Aorta (tissue), 5 donors: Measurements from ENCODE around the gene LAMA4. TPM values are rescaled to one million over a fixed set of nuclear protein-coding genes. Genes with fewer than 3 reads are reported as not detected.
"Not testable (repeated sequence)": the region's sequence is repeated elsewhere in the genome, so short reads cannot be mapped to it uniquely, and the experiment has no call there.

Experiments
- ATAC-seq: fragments of 200-7000 bp; cut with Tn5 transposase; one replicate; pipeline ENCODE4 v1.9.1; 2022; ENCODE audit warnings: moderate library complexity; ENCODE audit not compliant: low FRiP score
- DNase-seq, 2 donors: peaks; one replicate each; pipeline ENCODE4 v3.0.0-alpha.2; 2020
- H3K27ac ChIP-seq, 2 donors: one replicate each; pipeline ENCODE4 v1.5.1; 2013; ENCODE audit warnings: low read length in 2 of 2, mild to moderate bottlenecking in 2 of 2, moderate library complexity in 2 of 2, control low read depth in 1 of 2, inconsistent platforms in 1 of 2, low read depth in 1 of 2
- H3K27me3 ChIP-seq, 2 donors: one replicate each; pipeline ENCODE4 v1.6.1; 2013; ENCODE audit warnings: control low read depth in 1 of 2, low read length in 1 of 2, mild to moderate bottlenecking in 1 of 2, moderate library complexity in 1 of 2; ENCODE audit not compliant: insufficient read depth in 2 of 2, control insufficient read depth in 1 of 2
- H3K36me3 ChIP-seq, 2 donors: one replicate each; pipeline ENCODE4 v1.6.1; 2013; ENCODE audit warnings: control low read depth in 1 of 2, low read length in 1 of 2, mild to moderate bottlenecking in 1 of 2; ENCODE audit not compliant: insufficient read depth in 2 of 2, control insufficient read depth in 1 of 2
- H3K4me1 ChIP-seq, 2 donors: one replicate each; pipeline ENCODE4 v1.6.1; 2013; ENCODE audit warnings: low read length in 2 of 2, control low read depth in 1 of 2, mild to moderate bottlenecking in 1 of 2, moderate library complexity in 1 of 2; ENCODE audit not compliant: insufficient read depth in 2 of 2, control insufficient read depth in 1 of 2
- H3K4me3 ChIP-seq, 2 donors: one replicate each; pipeline ENCODE4 v1.5.1; 2013; ENCODE audit warnings: low read length in 2 of 2, control low read depth in 1 of 2, mild to moderate bottlenecking in 1 of 2
- H3K9me3 ChIP-seq: one replicate; pipeline ENCODE4 v1.6.1; 2013; ENCODE audit warnings: mild to moderate bottlenecking, low read length; ENCODE audit not compliant: control insufficient read depth
- WGBS, 2 donors: extraction: QIAGEN DNeasy Blood & Tissue Kit; methylation state at CpG; one replicate each; pipeline ENCODE4 v1.1.7; 2013; 5-methylcytosine and 5-hydroxymethylcytosine counted together
- intact Hi-C, 2 donors: fragments of 100-400 bp; cut with DNase I; formaldehyde crosslinking; loops; one replicate each; pipeline versions ENCODE4 v1.14.2 to v1.15.0; 2022
- polyA plus RNA-seq, 2 donors: library from polyadenylated mRNA; stranded (reverse); fragments of 200-250 nt; gene quantifications; one replicate each; pipeline ENCODE4 v1.2.3, GENCODE V29; 2013
- total RNA-seq, 2 donors: library from RNA; stranded (reverse); fragmentation: NEBNext Ultra II Directional; extraction: Animal tissue kit (Norgen Biotek cat#: 25700); gene quantifications; one replicate each; pipeline ENCODE4 v1.2.1, GENCODE V29; 2021
- donor health status: healthy with polysubstance abuse.
- donor health status: Bipolar disorder and iron deficiency.
- donor health status: DM: no; HTN: no; CAD: no.
- donor health status: DM: no; HTN: no; CAD: no.
- donor health status: DM: yes; HTN: yes; CAD: no.

LAMA4 gene
- total and polyA plus RNA-seq, 4 donors: 7.8 to 150 (median 67.5) TPM

- Histone ChIP-seq H3K27me3 (no peaks in the 10 kb centered on the region), H3K4me3 (no peak overlapping the region), H3K9me3 (no peaks in the 10 kb centered on the region), H3K27ac (no peak overlapping the region), H3K4me1 (no peaks in the 10 kb centered on the region), H3K36me3 (peaks cover 3 to 6% of the 10 kb centered on the region in 2 donors)
- no peak for DNase-seq
- no peak for ATAC-seq
- intact Hi-C loops: no loop called here
These were observed 140.4 kb downstream of the LAMA4 start for GRCh38 chr6:112113918-112114317.

- Histone ChIP-seq H3K27ac (no peak overlapping the region), H3K36me3 (peaks cover 3 to 6% of the 10 kb centered on the region in 2 donors)
- WGBS, 2 donors: 63 to 76% methylated on average over 3 of the region's 3 CpGs
These were observed 140.9 kb downstream of the LAMA4 start for GRCh38 chr6:112113431-112113830.

GRCh38 chr6:112109262-112109661 lies 145.1 kb downstream of the LAMA4 start:
- Histone ChIP-seq H3K9me3 (no peaks in the 10 kb centered on the region), H3K36me3 (peaks cover 0 to 6% of the 10 kb centered on the region in 2 donors), H3K4me1 (no peaks in the 10 kb centered on the region), H3K27me3 (no peaks in the 10 kb centered on the region), H3K27ac (no peak overlapping the region), H3K4me3 (no peak overlapping the region)
- 44 to 46% methylated on average over 9 of the region's 9 CpGs for WGBS, 2 donors
- DNase-seq (no peak), ATAC-seq (no peak)
- intact Hi-C loops: no loop called here

More at GRCh38 chr6:112113431-112113830, 140.9 kb downstream of the LAMA4 start:
- no peaks in the 10 kb centered on the region for H3K27me3 ChIP-seq
- no peaks in the 10 kb centered on the region for H3K9me3 ChIP-seq
- H3K4me3 ChIP-seq: no peak overlapping the region
- ATAC-seq: no peak
- no peaks in the 10 kb centered on the region for H3K4me1 ChIP-seq
- intact Hi-C loops: no loop called here
- no peak for DNase-seq

GRCh38 chr6:112106562-112106961 lies 147.8 kb downstream of the LAMA4 start:
- 63 to 68% methylated on average over 2 of the region's 2 CpGs for WGBS, 2 donors
- Histone ChIP-seq H3K27ac (no peak overlapping the region), H3K27me3 (no peaks in the 10 kb centered on the region), H3K36me3 (no peaks in the 10 kb centered on the region), H3K4me3 (no peak overlapping the region), H3K4me1 (no peaks in the 10 kb centered on the region), H3K9me3 (no peaks in the 10 kb centered on the region)
- DNase-seq: no peak
- no peak for ATAC-seq
- intact Hi-C loops: no loop called here

- H3K36me3 ChIP-seq, intact Hi-C loops: not testable (repeated sequence)
These were observed 148.3 kb downstream of the LAMA4 start for GRCh38 chr6:112106026-112106425.

GRCh38 chr6:112100561-112100960 lies 153.8 kb downstream of the LAMA4 start:
- WGBS, 2 donors: 77 to 80% methylated on average over 4 of the region's 4 CpGs
- intact Hi-C loops: no loop called here
- ATAC-seq: no peak

More at GRCh38 chr6:112106026-112106425, 148.3 kb downstream of the LAMA4 start:
- not testable (repeated sequence) for H3K27me3 ChIP-seq, H3K4me3 ChIP-seq, H3K4me1 ChIP-seq, ATAC-seq, H3K9me3 ChIP-seq, H3K27ac ChIP-seq, DNase-seq
- WGBS, 2 donors: 91 to 93% methylated on average over 1 to 2 of the region's 2 CpGs

GRCh38 chr6:112096901-112097300 lies 157.5 kb downstream of the LAMA4 start:
- Histone ChIP-seq H3K4me3 (no peak overlapping the region), H3K27ac (no peak overlapping the region), H3K9me3 (no peaks in the 10 kb centered on the region), H3K4me1 (no peaks in the 10 kb centered on the region), H3K36me3 (no peaks in the 10 kb centered on the region), H3K27me3 (no peaks in the 10 kb centered on the region)
- ATAC-seq (no peak), DNase-seq (no peak)
- intact Hi-C loops: no loop called here
- WGBS, 2 donors: 96 to 100% methylated on average over 2 of the region's 2 CpGs

More at GRCh38 chr6:112100561-112100960, 153.8 kb downstream of the LAMA4 start:
- no peaks in the 10 kb centered on the region for H3K4me1 ChIP-seq
- no peaks in the 10 kb centered on the region for H3K9me3 ChIP-seq
- no peaks in the 10 kb centered on the region for H3K36me3 ChIP-seq
- H3K27ac ChIP-seq: no peak overlapping the region
- H3K4me3 ChIP-seq: no peak overlapping the region
- no peak for DNase-seq
- H3K27me3 ChIP-seq: no peaks in the 10 kb centered on the region

- ATAC-seq: no peak
- peak overlapping the region in 1 of 2 donors; percentile 16 for H3K27ac ChIP-seq
- H3K4me1 ChIP-seq: no peaks in the 10 kb centered on the region
- peak overlapping the region; percentile 60 to 98 for H3K4me3 ChIP-seq
- no peak for DNase-seq
- WGBS, 2 donors: 16% methylated on average over 7 of the region's 7 CpGs
- intact Hi-C loops: no loop called here
- H3K27me3 ChIP-seq: no peaks in the 10 kb centered on the region
- no peaks in the 10 kb centered on the region for H3K9me3 ChIP-seq
- H3K36me3 ChIP-seq: no peaks in the 10 kb centered on the region
These were observed 166.5 kb downstream of the LAMA4 start for GRCh38 chr6:112087916-112088315.

GRCh38 chr6:112087136-112087911 lies 167.0 kb downstream of the LAMA4 start, which contains the start of the genes FAM229B and TUBE1:
Gene FAM229B (plus strand): TSS chr6:112087591. CDS start chr6:112099284, 11,693 bp downstream.
Gene TUBE1 (minus strand): TSS chr6:112087482. CDS start chr6:112087434, 48 bp downstream.
- DNase-seq (peak; percentile 95 to 96), ATAC-seq (peak; percentile 99)
- Histone ChIP-seq H3K27me3 (no peaks in the 10 kb centered on the region), H3K27ac (peak within 1 kb of the TSS in 1 of 2 donors; percentile 71), H3K4me1 (no peaks in the 10 kb centered on the region), H3K9me3 (no peaks in the 10 kb centered on the region), H3K36me3 (no peaks in the 10 kb centered on the region), H3K4me3 (peak within 1 kb of the TSS; percentile 94 to 98)
- intact Hi-C loops: no loop called here
- WGBS, 2 donors: 0 to 1% methylated on average over 60 of the region's 60 CpGs
